ENCODE data around the gene ITGAV.
"Not testable (repeated sequence)": the region's sequence is repeated elsewhere in the genome, so short reads cannot be mapped to it uniquely, and the experiment has no call there.

Gene ITGAV

DNA sequence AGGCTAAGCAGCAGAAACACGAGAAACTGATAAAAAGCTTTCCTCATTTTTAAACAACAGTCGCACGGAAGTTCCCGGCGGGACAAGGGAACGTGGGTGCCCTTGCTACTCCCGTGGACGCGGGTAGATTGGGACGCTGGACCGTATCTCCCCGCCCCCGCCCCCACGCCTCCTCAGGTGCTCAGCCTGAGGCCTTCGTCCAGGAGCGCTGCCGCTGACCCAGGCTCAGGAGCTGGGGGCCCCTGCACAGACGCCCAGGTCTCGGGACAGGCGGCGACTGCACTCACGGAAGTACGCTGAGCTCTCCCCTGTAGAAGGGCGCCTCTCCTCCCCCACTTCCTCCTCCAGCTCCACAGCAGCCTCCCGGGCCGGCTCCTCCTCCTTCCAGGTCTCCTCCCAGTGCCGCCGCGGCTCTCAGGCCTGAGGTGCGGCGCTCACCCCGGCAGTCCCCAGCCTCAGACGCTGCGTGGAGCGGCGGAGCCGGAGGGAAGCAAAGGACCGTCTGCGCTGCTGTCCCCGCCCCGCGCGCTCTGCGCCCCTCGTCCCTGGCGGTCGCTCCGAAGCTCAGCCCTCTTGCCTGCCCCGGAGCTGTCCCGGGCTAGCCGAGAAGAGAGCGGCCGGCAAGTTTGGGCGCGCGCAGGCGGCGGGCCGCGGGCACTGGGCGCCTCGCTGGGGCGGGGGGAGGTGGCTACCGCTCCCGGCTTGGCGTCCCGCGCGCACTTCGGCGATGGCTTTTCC is at the start of gene ITGAV:
Gene ITGAV, plus strand, starts transcription at position 445 of the 738 bp plus-strand sequence. Its CDS starts 283 bp downstream, at position 728.
- DNase-seq (ENCODE audit: low read depth in 3 of 3, low spot score in 1 of 3): peak; percentile 49 to 64 (median 55)

GRCh38 chr2:186540941-186541340 is 48.9 kb upstream of the ITGAV start:
- DNase-seq (ENCODE audit: low read depth in 3 of 3, low spot score in 1 of 3): no peak

DNA sequence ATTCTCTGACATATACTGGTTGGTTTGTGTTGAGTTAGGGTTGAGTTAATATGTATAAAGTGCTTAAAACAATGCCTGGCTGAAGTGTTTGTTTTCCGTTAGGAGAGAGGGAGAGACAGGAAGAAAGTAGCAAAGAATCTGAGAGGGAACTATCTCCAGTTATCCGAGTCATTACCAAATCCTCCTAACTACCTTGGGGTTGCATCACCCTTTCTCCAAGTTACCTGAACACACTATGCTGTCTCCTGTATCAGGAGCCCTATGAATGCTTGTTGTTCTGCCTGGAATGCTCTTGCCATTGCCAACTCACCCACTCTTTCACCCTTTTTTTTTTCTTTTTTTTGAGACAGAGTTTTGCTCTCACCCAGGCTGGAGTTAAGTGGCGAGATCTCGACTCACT is 47.9 kb upstream of the ITGAV start:
- DNase-seq (ENCODE audit: low read depth in 3 of 3, low spot score in 1 of 3): no peak

GRCh38 chr2:186543561-186544131 is 46.2 kb upstream of the ITGAV start:
- no peak for DNase-seq (ENCODE audit: low read depth in 3 of 3, low spot score in 1 of 3)

- DNase-seq (ENCODE audit: low read depth in 3 of 3, low spot score in 1 of 3): no peak
These were observed 45.6 kb upstream of the ITGAV start for GRCh38 chr2:186544255-186544675.

GRCh38 chr2:186546846-186547245 is 43.0 kb upstream of the ITGAV start:
- DNase-seq (ENCODE audit: low read depth in 3 of 3, low spot score in 1 of 3): no peak

GRCh38 chr2:186551323-186552050 is 38.4 kb upstream of the ITGAV start:
- DNase-seq (ENCODE audit: low read depth in 3 of 3, low spot score in 1 of 3): no peak

GRCh38 chr2:186554429-186554828 is 35.4 kb upstream of the ITGAV start:
- DNase-seq (ENCODE audit: low read depth in 3 of 3, low spot score in 1 of 3): no peak

GRCh38 chr2:186554850-186555671 is 34.8 kb upstream of the ITGAV start:
- DNase-seq (ENCODE audit: low read depth in 3 of 3, low spot score in 1 of 3): no peak

DNA sequence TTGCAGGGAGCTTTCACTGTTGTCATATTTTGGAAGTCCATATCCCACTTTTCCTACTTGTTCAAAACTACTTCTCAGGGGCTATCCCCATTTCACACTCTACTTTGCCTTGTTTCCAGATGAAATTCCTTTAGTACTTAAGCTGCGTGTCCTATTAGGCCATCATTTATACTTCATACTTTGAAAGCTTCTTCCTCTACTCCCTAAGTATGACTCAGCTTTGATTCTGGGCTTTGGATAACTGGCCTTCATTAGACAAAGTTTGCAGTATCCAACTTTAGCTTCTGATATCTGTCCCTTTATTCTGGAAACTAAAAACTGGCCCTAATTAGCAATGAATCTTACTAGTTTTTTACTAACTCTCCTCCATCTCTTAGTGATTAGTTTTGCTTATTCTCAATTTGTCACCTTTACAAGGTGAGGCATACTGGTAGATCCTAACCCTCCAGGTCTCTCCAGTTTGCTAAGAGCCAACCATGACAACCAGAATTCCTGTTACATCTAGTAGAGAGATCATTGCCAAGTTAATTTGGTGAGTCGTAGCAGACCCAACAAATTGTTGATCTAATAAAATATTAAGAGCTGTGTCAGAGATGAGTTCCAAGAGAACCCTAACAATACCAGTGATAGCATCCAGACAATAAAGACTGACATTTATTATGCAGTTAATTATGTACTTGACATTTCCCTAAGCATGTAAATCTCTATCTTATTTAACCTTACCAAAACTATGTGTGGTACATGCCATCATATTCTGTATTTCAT is 31.2 kb upstream of the ITGAV start:
- DNase-seq (ENCODE audit: low read depth in 3 of 3, low spot score in 1 of 3): no peak

DNA sequence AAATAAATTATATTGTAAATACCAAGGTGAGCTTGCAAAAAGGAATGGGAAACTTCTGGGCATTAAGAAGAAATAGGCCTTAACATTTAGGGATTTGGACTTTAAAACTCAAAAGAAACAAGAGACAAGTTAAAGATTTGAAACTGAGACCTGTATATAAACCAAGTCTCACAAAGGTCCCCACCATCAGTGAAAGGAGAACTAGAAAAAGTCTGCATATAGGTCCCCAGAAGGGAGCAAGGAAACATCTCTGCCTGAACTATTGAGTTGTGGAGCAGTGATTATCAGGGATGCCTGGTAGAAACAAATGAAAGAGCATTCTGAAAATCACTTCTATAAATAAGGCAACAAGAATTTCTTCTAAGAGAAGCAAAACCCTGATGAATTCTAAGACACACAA is 30.5 kb upstream of the ITGAV start:
- no peak for DNase-seq (ENCODE audit: low read depth in 3 of 3, low spot score in 1 of 3)

DNA sequence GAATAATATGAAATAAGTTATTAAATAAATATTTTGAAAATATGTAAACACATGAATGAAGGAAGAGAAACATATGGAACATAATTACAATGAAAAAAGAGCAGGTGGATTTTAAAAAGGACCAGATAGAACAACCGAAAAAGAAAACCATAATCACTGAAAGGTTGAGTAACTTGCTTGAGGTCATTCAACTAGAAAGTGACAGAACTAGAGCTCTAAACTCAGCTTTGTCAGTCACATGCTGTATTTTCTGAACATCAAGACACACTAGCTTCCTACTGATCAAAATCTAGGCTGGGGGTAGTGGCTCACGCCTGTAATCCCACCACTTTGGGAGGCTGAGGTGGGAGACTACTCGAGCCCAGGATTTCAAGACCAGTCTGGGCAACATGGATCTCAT is 30.0 kb upstream of the ITGAV start:
- DNase-seq (ENCODE audit: low read depth in 3 of 3, low spot score in 1 of 3): no peak

DNA sequence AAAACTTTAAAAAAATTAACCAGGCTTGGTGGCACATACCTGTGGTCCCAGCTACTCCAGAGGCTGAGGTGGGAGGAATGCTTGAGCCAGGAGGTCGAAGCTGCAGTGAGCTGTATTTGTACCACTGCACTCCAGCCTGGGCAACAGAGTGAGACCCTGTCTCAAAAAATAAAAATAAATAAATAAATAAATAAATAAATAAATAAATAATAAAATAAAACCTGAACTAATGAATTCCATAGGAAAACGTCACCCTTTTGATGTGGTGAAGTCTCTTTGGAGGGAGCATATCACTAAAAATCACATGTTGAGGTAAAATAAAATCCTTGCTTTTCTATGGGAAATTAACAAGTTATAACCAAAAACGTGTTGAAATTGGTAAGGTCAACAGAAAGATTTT is 29.6 kb upstream of the ITGAV start:
- DNase-seq (ENCODE audit: low read depth in 3 of 3, low spot score in 1 of 3): no peak

DNA sequence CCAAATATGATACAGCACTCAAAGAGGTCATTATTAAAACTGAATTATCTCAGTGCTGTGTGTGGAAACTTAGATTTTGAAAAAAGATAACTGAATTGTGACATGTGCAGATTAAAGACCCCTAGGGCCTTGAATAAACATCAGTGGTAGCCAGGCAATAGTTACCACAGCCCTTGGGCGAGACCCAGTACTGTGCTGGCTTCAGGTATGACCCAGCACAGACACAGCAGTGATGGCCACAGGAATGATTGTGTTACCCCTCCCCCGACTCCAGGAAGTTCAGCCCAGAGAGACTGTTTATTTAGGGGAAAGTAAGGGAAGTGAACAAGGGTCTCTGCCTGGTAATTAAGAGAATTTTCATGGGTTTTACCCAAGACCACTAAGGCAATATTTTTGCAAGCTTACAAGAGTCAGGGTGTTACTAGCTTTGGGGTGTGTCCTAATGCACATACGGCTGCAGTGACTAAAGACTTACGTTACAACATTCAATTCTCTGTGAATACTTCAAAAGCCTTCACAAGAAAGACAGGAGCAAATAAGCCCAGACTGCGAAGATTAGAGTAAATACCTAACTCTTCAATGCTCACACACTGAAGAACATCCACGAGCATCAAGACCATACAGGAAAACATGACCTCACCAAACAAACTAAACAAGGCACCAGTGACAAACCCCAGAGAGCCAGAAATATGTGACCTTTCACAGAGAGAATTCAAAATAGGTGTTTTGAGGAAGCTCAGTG is 28.2 kb upstream of the ITGAV start:
- no peak for DNase-seq (ENCODE audit: low read depth in 3 of 3, low spot score in 1 of 3)

DNA sequence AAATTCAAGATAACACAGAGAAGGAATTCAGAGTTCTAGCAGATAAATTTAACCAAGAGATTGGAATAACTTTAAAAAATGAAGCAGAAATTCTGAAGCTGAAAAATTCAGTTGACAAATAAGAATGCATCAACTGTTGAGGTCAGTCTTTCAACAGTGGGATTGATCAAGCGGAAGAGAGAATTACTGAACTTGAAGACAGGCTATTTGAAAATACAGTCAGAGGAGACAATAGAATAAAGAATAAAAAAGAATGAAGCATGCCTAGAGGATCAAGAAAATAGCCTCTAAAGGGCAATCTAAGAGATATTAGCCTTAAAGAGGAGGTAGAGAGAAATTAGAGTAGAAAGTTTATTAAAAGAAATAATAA is 27.7 kb upstream of the ITGAV start:
- DNase-seq (ENCODE audit: low read depth in 3 of 3, low spot score in 1 of 3): no peak

GRCh38 chr2:186568600-186568999 is 21.3 kb upstream of the ITGAV start:
- not testable (repeated sequence) for DNase-seq (ENCODE audit: low read depth in 3 of 3, low spot score in 1 of 3)

DNA sequence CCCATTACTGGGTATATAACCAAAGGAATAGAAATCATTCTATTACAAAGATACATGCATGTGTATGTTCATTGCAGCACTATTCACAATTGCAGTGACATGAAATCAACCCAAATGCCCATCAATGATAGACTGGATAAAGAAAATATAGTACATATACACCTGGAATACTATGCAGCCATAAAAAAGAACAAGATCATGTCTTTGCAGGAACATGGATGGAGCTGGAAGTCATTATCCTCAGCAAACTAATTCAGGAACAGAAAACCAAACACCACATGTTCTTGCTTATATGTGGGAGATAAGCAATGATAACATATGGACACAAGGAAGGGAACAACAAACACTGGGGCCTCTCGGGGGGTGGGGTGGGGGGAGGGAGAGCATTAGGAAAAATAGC is 20.7 kb upstream of the ITGAV start:
- not testable (repeated sequence) for DNase-seq (ENCODE audit: low read depth in 3 of 3, low spot score in 1 of 3)

DNA sequence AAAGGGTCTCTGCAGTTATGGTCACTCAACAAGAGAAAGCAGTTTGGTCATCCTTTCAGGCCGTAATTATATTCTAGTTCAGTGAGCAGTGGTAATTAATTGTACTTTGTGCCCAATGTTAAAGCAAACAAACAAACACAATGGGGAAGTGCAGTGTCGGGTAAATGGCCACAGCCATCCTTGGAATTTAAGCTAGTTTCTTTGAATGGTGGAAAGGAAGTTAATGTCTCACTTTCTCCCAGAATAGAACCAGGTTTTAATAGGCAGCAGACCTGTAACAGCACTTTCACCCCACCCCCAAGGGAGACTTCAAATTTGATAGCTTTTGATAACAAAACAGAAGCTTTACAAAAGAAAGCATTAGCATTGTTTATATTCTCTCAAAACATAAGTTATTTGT is 20.0 kb upstream of the ITGAV start:
- DNase-seq (ENCODE audit: low read depth in 3 of 3, low spot score in 1 of 3): no peak

GRCh38 chr2:186570604-186571003 is 19.3 kb upstream of the ITGAV start:
- DNase-seq (ENCODE audit: low read depth in 3 of 3, low spot score in 1 of 3): no peak

DNA sequence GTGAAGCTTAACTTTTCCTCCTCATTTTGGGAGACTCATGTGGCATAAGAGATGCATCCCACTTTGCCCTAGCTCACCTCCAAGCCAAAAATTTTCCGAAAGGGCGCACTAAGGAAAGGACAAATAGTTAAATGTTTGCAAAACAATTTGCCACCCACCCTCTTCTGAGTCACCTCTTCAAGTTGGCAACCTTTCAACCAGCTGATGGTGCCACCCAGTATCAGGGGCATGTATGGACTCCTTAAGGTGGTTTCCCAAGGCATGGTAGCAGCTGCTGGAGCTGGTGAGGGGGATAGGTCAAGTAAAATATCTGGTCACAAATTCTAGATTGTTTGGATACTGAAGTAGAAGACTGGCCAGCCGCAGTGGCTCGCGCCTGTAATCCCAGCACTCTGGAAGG is 17.2 kb upstream of the ITGAV start:
- no peak for DNase-seq (ENCODE audit: low read depth in 3 of 3, low spot score in 1 of 3)

All from stimulated activated CD4-positive, alpha-beta T cell treated with anti-CD3 and anti-CD28 coated beads, TNF-alpha, amount 100 ng/mL, for 1 hour (primary cell).